ENCODE results near the gene ENTPD8. TPM values are rescaled to one million over a fixed set of nuclear protein-coding genes. Genes with fewer than 3 reads are reported as not detected.

The ENTPD8 gene
- total RNA-seq, 1 donor from 2014 or later: not detected

GRCh38 chr9:137435381-137435891 is 5.7 kb downstream of the ENTPD8 start:
- TF ChIP-seq, protein P1, sequence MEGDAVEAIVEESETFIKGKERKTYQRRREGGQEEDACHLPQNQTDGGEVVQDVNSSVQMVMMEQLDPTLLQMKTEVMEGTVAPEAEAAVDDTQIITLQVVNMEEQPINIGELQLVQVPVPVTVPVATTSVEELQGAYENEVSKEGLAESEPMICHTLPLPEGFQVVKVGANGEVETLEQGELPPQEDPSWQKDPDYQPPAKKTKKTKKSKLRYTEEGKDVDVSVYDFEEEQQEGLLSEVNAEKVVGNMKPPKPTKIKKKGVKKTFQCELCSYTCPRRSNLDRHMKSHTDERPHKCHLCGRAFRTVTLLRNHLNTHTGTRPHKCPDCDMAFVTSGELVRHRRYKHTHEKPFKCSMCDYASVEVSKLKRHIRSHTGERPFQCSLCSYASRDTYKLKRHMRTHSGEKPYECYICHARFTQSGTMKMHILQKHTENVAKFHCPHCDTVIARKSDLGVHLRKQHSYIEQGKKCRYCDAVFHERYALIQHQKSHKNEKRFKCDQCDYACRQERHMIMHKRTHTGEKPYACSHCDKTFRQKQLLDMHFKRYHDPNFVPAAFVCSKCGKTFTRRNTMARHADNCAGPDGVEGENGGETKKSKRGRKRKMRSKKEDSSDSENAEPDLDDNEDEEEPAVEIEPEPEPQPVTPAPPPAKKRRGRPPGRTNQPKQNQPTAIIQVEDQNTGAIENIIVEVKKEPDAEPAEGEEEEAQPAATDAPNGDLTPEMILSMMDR (conservative IDR thresholded peaks at IDR 0.05; ENCODE audit: low read depth, low read length): no peak
- H3K4me3 ChIP-seq (ENCODE audit: low read depth, low read length): no peak overlapping the region
- no peak for DNase-seq (ENCODE audit: low read depth)

GRCh38 chr9:137434498-137435380 is 6.4 kb downstream of the ENTPD8 start:
- no peak overlapping the region for H3K4me3 ChIP-seq (ENCODE audit: low read depth, low read length)
- no peak for DNase-seq (ENCODE audit: low read depth)
- TF ChIP-seq, protein P1 (conservative IDR thresholded peaks at IDR 0.05; ENCODE audit: low read depth, low read length): no peak

DNA sequence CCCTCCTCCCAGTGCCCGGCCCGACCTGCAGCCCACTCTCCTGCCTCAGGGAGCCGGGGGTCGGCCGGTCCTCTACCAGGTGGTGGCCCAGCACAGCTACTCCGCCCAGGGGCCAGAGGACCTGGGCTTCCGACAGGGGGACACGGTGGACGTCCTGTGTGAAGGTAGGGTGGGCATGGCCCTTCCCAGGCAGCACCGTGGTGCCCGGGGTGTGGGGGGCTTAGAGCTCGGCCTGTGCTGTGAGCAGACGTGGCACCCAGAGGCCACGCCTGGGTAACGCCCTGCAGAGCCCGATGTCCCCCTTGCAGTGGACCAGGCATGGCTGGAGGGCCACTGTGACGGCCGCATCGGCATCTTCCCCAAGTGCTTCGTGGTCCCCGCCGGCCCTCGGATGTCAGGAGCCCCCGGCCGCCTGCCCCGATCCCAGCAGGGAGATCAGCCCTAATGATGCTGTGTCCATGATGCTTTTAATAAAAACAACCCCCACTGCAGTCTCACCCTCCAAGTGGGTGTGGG is 7.2 kb downstream of the ENTPD8 start:
- DNase-seq (ENCODE audit: low read depth): no peak
- TF ChIP-seq, protein P1 (conservative IDR thresholded peaks at IDR 0.05; ENCODE audit: low read depth, low read length): no peak
- no peak overlapping the region for H3K4me3 ChIP-seq (ENCODE audit: low read depth, low read length)

GRCh38 chr9:137433349-137433915 is 7.7 kb downstream of the ENTPD8 start:
- TF ChIP-seq, protein P1 (conservative IDR thresholded peaks at IDR 0.05; ENCODE audit: low read depth, low read length): no peak
- H3K4me3 ChIP-seq (ENCODE audit: low read depth, low read length): no peak overlapping the region
- no peak for DNase-seq (ENCODE audit: low read depth)

DNA sequence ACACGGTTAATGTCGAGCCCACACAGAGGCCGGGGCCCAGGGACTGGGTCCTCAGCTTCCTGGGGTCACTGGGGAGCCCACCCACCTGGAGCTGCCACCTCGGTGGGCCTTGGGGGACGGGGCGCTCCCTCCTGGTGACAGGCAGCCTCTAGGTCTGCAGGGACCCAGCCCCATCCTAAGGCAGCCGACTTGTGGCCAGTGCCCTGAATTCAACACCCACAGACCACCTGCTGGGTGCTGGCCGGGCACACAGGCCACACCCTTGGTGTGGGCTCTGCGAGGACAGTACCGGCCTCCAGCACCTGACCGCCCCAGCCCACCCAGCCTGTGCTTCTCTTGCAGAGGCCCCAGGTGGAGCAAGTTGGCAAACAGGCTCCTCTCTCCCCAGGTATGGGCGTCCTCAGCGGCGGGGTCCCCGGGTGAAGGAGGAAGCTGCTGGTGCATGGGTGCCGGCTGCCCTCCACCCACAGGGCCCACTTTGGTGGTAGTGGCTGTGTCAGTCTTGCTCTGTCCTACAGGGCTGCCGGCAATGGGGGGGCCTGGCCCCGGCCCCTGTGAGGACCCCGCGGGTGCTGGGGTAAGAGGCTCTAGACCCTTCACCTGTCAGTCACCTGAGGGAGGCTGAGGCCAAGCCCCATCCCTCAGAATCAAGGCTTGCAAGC is 8.3 kb downstream of the ENTPD8 start:
- no peak for DNase-seq (ENCODE audit: low read depth)
- no peak overlapping the region for H3K4me3 ChIP-seq (ENCODE audit: low read depth, low read length)
- TF ChIP-seq, protein P1 (conservative IDR thresholded peaks at IDR 0.05; ENCODE audit: low read depth, low read length): no peak

DNA sequence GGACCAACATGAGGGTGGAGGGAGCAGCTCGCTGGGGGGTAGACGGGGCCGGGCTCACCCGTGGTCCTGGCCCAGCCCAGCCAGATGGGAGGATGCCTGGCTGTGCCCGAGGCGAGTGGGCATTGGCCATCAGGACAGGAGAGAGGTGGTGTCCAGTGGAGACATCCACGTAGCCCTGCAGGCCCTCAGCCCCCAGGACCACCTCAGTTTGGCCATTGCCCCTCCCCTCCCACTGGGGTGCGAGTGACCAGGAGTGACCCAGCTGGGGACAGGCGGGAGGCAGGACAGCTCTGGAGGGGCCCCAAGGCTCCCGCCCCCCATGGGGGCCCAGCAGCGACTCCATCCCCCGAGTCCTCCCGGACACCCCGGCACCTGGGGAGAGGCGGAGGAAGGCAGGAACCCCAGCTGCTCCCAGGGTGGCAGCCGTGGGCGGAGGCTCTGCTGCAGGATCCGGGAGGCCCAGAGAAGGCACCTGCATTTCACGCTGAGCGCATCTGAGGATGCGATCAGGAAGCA is 9.7 kb downstream of the ENTPD8 start:
- no peak for DNase-seq (ENCODE audit: low read depth)
- TF ChIP-seq, protein P1 (conservative IDR thresholded peaks at IDR 0.05; ENCODE audit: low read depth, low read length): no peak
- no peak overlapping the region for H3K4me3 ChIP-seq (ENCODE audit: low read depth, low read length)
